Activated B cell treated with CpG ODN at 0.5 μM for 24 hours (primary cell): ENCODE data around the gene PRKCZ. TPM values are rescaled to one million over a fixed set of nuclear protein-coding genes. Genes with fewer than 3 reads are reported as not detected.

Experiments
- ATAC-seq: fragments of 200-7000 bp; cut with Tn5 transposase; one replicate; pipeline ENCODE4 v1.10.0; 2021; ENCODE audit warnings: low read depth, mild to moderate bottlenecking, moderate library complexity
- CTCF ChIA-PET: fragments of 350-600 bp; sonication (Branson Sonifier 250); formaldehyde crosslinking; loops from one replicate; lab custom pipeline; 2021; ENCODE audit warnings: antibody characterized with exemption; lab: Charles Lee
- POLR2A ChIA-PET: fragments of 350-600 bp; sonication (Branson Sonifier 250); formaldehyde crosslinking; loops from one replicate; lab custom pipeline; 2021; ENCODE audit warnings: antibody characterized with exemption; lab: Charles Lee
- DNase-seq: peaks from one replicate; pipeline ENCODE4 v3.0.0; 2022
- H3K27ac Mint-ChIP-seq: one replicate; pipeline ENCODE4 v1.8.0; 2020; ENCODE audit warnings: mixed read lengths
- H3K27me3 Mint-ChIP-seq: one replicate; pipeline ENCODE4 v1.8.0; 2021; ENCODE audit warnings: mixed read lengths
- H3K36me3 Mint-ChIP-seq: one replicate; pipeline ENCODE4 v1.8.0; 2021; ENCODE audit warnings: low read depth, mixed read lengths
- H3K4me1 Mint-ChIP-seq: one replicate; pipeline ENCODE4 v1.8.0; 2021; ENCODE audit warnings: mixed read lengths
- H3K4me3 Mint-ChIP-seq: one replicate; pipeline ENCODE4 v1.8.0; 2020; ENCODE audit warnings: mild to moderate bottlenecking, mixed read lengths
- H3K9me3 Mint-ChIP-seq: one replicate; pipeline ENCODE4 v1.8.0; 2020; ENCODE audit warnings: mixed read lengths
- CTCF ChIP-seq: fragments of 200-600 bp; IDR thresholded peaks from one replicate; pipeline ENCODE4 v1.8.0; 2022; ENCODE audit warnings: antibody characterized with exemption, mild to moderate bottlenecking
- intact Hi-C: fragments of 100-400 bp; cut with micrococcal nuclease; formaldehyde crosslinking; loops from one replicate; pipeline ENCODE4 v1.15.1; 2024
- total RNA-seq: library from RNA; stranded (reverse); gene quantifications from 2 replicates; pipeline ENCODE4 v1.2.3, GENCODE V29; 2022

The PRKCZ gene
- total RNA-seq, 1 donor from 2014 or later, result 28.5 TPM

GRCh38 chr1:2080884-2081283 is 30.7 kb downstream of the PRKCZ start:
- H3K4me1 Mint-ChIP-seq, result no peaks in the 10 kb centered on the region
- H3K36me3 Mint-ChIP-seq, result peaks cover 34% of the 10 kb centered on the region
- H3K4me3 Mint-ChIP-seq, result no peak overlapping the region
- TF ChIP-seq CTCF, result no peak
- ChIA-PET CTCF (no interaction called here), POLR2A (no interaction called here)
- no peaks in the 10 kb centered on the region for H3K27me3 Mint-ChIP-seq
- DNase-seq (no peak), ATAC-seq (no peak)
- H3K9me3 Mint-ChIP-seq, result peaks cover 21% of the 10 kb centered on the region
- no peak overlapping the region for H3K27ac Mint-ChIP-seq
- intact Hi-C loops, result no loop called here

- ChIA-PET CTCF (no interaction called here), POLR2A (no interaction called here)
- Mint-ChIP-seq H3K4me3 (no peak overlapping the region), H3K27ac (no peak overlapping the region), H3K36me3 (peaks cover 32% of the 10 kb centered on the region), H3K9me3 (peaks cover 21% of the 10 kb centered on the region), H3K4me1 (no peaks in the 10 kb centered on the region), H3K27me3 (no peaks in the 10 kb centered on the region)
- ATAC-seq, result no peak
- DNase-seq, result no peak
- intact Hi-C loops, result no loop called here
- TF ChIP-seq CTCF, result no peak
Measured at GRCh38 chr1:2081326-2081885, 31.2 kb downstream of the PRKCZ start.

GRCh38 chr1:2082064-2082463 is 31.9 kb downstream of the PRKCZ start:
- Mint-ChIP-seq H3K4me1 (no peaks in the 10 kb centered on the region), H3K36me3 (peaks cover 28% of the 10 kb centered on the region), H3K27me3 (no peaks in the 10 kb centered on the region), H3K9me3 (peaks cover 18% of the 10 kb centered on the region), H3K4me3 (no peak overlapping the region), H3K27ac (no peak overlapping the region)
- TF ChIP-seq CTCF, result no peak
- DNase-seq (no peak), ATAC-seq (no peak)
- intact Hi-C loops, result no loop called here
- ChIA-PET POLR2A (no interaction called here), CTCF (no interaction called here)

- ChIA-PET POLR2A (no interaction called here), CTCF (no interaction called here)
- ATAC-seq (no peak), DNase-seq (no peak)
- Mint-ChIP-seq H3K4me1 (no peaks in the 10 kb centered on the region), H3K36me3 (peaks cover 12% of the 10 kb centered on the region), H3K9me3 (peaks cover 3% of the 10 kb centered on the region), H3K27ac (no peak overlapping the region), H3K27me3 (no peaks in the 10 kb centered on the region), H3K4me3 (no peak overlapping the region)
- intact Hi-C loops, result no loop called here
- no peak for TF ChIP-seq CTCF
Measured at GRCh38 chr1:2083666-2084065, 33.5 kb downstream of the PRKCZ start.

- POLR2A ChIA-PET, result no interaction called here
- H3K9me3 Mint-ChIP-seq, result no peaks in the 10 kb centered on the region
- TF ChIP-seq CTCF, result no peak
- peaks cover 16% of the 10 kb centered on the region for H3K36me3 Mint-ChIP-seq
- CTCF ChIA-PET, result no interaction called here
- ATAC-seq (no peak), DNase-seq (no peak)
- no peaks in the 10 kb centered on the region for H3K27me3 Mint-ChIP-seq
- no peak overlapping the region for H3K4me3 Mint-ChIP-seq
- no peak overlapping the region for H3K27ac Mint-ChIP-seq
- intact Hi-C loops, result no loop called here
- no peaks in the 10 kb centered on the region for H3K4me1 Mint-ChIP-seq
Measured at GRCh38 chr1:2084306-2084705, 34.1 kb downstream of the PRKCZ start.
